NCI-H748 treated with DMSO at 0.1 percent for 48 hours (cell line): Measurements from ENCODE around the gene ZSCAN23.
"Not testable (repeated sequence)": the region's sequence is repeated elsewhere in the genome, so short reads cannot be mapped to it uniquely, and the experiment has no call there.

Source experiments
- DNase-seq: peaks from one replicate; lab custom pipeline; 2025; lab: John Stamatoyannopoulos, UW

ZSCAN23 gene

DNA sequence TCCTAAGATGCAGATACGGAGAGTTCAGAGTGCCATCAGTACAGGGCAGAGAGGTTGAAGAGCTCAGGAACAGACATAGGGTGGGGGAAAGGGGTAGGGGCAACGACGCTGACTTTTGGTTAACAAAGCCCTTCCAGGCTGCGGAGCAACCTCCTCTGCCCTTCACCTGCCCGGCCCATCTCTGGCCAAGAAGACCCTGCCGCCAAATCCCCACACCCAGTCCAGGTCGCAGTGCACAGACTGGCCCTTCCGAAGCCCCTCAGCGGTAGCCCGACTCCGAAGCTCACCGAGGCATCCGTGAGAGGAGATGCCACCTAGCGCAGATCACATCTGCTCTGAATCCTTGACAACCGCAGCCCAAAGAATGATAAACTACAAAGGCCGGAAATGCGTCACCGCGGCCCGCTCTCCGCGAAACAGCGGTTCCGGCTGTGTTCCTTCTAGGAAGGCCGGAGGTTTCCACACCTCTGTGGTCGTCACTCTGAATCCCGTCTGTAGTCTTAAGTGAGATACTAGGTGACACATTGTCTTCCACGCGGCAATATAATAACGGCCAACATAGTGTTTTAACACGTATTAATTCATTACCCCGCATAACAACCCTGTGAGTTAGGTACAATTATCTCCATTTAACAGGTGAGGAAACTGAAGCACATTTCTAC, at the start of gene ZSCAN23:
Gene ZSCAN23 (minus strand): TSS at position 380 of the 662 bp plus-strand sequence. CDS start 7,225 bp downstream, outside the sequence.
- peak; percentile 94 for DNase-seq

DNA sequence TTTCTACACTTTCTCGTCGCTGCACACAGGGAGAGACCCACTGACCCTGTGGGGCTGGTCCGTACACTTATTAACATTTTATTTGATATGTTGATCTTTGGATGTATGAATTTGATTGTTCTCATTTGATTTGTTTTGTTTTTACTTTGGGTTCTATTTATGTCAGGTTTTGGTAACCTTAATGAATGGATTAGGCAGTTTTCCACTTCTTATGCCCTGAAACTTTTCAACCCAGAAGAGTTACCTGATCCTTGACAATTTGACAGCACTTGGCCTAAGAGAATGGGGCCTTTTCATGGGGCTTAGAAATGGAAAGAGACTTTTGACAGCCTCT, 48.7 kb upstream of the ZSCAN23 start:
- no peak for DNase-seq

DNA sequence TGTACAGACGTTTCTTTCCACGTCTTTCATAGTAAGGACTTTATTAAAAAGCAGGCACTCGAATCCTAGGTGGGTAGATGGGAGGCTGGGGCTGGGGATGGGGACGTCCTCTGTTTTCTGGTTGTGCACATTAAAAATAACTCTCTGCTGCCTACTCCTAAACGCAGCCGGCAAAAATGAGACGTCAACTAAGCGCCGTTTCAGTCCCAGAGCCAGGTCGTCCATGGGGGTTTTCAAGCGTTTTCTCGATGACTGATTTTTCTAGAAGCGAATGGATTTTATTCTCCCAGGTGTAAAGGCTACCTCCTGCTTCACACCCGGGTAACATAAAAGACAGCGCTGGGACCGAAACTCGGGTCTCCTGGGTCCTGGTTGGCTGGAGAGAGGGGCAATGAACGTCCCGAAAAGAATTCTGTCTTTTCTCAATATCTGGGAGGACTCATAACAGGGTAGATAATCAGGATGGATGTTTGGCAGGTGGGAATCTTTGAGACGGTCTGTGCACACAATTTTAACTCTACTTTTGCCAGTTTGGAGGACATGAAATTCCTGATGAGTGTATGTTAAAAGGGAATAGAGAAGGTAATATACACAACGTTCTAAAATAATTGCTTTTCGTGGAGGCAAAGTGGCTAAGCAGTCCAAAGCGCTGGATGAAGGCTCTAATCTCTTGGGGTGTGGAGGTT, 47.1 kb upstream of the ZSCAN23 start:
- no peak for DNase-seq

DNA sequence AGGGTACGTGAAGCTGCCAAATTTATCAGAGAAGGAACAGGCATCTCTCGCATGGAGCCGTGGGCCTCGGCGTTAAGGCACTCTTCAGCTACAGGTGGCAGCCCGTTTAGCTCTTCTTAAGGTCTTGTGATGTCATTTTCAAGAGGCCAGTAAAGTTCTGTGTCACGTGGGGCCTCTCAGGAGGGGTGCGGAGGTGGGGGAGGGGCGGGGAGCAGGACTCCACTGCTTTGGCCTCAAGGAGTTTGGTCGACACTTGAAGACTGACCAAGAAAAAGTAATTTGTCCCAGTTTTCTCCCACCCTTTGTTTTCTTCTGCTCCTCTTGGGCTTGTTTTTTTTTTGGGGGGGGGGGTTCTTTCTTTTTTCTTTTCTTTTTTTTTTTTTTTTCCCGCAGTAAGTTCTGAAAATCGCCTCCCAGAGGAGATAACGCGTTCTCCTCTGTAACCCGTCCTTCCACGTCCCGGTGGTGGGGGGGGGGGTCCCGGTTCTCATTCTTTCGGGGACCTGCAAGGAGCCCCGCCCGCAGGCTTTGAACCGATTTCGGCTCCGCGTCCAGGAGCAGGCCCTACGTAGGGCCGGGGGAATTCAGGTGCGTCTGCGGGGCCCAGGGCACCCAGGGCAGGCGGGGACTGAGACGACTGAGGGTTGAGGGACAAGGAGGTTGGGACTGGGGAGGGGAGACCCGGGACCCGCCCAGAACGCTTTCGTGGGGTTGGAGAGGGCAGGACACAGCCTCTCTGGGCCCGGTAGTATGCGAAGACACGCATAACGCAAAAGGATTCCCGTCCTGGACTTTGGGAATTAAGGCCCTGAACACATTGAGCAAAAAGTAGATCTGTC, 46.3 kb upstream of the ZSCAN23 start:
- DNase-seq: no peak

DNA sequence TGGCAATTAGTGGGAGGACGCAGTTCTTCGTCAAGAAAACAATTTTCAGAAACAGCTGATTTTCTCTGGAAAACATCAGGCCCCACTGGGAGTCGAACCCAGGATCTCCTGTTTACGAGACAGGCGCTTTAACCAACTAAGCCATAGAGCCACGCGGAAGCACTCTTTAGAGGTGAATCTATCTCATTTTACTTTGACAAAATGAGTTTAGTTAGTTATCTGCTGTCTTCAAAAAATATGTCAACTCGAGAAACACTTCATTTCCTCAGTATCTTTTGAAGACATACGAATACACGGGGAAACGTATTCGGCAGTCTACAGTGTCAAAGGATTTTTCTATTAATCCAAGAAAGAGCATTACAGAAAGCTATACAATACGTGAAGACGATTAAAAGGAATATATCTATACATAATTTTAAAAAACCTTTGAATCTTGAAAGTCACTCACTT, 45.6 kb upstream of the ZSCAN23 start:
- no peak for DNase-seq

DNA sequence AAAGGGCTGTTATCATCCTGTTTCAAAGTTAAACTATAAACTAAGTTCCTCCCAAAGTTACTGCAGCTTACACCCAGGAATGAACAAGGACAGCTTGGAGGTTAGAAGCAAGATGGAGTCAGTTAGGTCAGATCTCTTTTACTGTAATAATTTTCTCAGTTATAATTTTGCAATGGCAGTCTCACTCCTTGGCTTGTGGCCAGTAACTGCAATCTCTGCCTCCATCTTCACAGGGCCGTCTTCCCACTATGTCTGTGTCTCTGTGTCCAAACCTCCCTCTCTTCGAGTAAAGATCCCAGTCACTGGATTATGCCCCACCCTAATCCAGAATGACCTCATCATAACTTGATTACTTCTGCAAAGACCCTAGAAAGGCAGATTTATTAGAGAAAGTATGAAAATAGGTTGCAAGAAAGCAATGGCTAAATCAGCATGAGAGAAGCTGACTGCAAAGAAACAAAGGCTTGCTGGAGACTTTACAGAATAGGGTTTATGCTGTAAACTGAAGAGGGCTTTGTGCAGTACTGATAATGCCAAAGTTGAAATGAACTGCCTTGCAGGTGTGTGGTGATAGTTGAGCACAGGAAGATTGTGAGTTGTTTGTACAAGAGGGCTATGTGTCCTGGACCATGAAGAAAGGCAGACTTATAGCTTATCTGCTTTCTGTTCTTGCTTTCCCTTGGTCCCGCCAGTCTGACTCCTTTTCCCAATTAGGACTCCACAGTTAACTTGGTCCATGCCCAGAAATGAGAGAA, 43.9 kb upstream of the ZSCAN23 start:
- DNase-seq: no peak

- DNase-seq: no peak
Observed at GRCh38 chr6:28486533-28486932, 43.2 kb upstream of the ZSCAN23 start.

DNA sequence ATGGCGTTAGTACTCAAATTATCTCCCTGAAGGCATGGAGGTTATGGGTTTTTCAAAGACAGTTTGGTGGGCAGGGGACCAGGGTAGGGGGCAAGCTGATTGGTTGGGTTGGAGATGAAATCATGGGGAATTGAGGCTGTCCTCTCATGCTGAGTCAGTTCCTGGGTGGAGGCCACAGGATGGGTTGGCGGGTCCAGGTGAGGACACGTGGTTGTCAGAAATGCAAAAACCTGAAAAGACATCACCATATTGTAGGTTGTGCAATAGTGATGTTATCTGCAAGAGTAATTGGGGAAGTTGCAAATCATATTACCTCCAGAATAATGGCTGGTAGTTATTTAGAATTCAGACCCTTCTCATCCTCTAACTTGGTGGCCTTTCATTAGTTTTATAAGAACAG, 42.2 kb upstream of the ZSCAN23 start:
- no peak for DNase-seq

DNA sequence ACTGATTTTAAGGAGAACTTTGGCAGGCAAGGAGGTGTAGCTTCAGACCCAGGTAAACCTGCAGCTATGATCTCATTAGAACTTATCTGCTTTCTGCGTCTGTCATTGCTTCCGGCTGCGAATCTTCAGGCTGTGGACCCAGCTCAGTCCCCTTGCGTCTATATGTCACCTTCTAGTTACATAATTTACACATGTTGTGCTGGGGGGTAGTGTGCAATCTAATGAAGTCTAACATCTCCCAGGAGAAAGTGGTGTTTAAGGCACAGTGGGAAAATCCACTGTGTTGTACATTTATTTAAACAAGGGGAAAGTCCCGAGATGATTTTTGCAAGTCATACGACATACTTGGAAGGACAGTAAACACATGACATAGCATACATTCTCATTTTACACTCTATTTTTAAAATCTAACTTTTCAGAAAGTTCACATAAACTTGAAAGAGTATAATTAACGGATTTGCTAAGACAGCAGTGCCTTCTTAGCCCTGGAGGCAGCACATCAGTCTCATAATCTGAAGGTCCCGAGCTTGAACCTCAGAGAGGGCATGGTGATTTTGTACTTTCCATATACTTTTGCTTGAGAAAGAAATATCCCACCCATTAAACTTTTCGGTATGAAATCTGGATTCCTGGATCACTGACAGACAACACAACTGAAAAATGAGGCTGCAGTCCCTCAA, 37.1 kb upstream of the ZSCAN23 start:
- DNase-seq: peak; percentile 5

- no peak for DNase-seq
Observed at GRCh38 chr6:28478518-28478917, 35.2 kb upstream of the ZSCAN23 start.

GRCh38 chr6:28474441-28475219, 31.3 kb upstream of the ZSCAN23 start:
- peak; percentile 71 for DNase-seq

GRCh38 chr6:28469153-28469745, 26.0 kb upstream of the ZSCAN23 start:
- not testable (repeated sequence) for DNase-seq

GRCh38 chr6:28468056-28468455, 24.8 kb upstream of the ZSCAN23 start:
- no peak for DNase-seq

- no peak for DNase-seq
Observed at GRCh38 chr6:28462401-28462800, 19.1 kb upstream of the ZSCAN23 start.

- no peak for DNase-seq
Observed at GRCh38 chr6:28458568-28458967, 15.3 kb upstream of the ZSCAN23 start.

GRCh38 chr6:28449056-28449455, 5.8 kb upstream of the ZSCAN23 start:
- no peak for DNase-seq

GRCh38 chr6:28447512-28447906, 4.2 kb upstream of the ZSCAN23 start:
- DNase-seq: not testable (repeated sequence)

DNA sequence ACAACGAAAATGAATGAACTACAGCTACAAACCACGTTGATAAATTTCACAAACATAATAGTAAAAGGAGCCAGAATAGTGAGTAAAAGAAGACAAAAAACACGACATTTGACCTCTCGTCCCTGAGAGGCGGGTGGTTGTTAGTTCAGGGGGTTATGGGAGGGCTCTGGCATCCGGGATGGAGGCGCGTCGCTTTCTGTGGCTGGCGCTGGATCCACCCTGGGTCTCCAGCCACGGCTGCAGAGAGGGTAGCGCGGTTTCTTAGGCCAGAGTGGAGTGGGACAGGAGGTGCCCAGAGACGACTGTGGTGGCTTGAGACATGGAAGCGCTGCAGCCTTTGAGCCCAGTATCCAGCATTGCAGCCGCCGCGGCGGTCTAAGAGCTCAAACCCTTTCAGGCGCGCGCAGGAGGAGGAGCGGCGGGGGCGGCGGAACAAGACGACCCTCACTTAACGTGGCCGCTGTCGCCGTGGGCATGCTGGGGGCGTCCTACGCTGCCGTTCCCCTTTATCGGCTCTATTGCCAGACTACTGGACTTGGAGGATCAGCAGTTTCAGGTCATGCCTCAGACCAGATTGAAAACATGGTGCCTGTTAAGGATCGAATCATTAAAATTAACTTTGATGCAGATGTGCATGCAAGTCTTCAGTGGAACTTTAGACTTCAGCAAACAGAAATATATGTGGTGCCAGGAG, 3.7 kb upstream of the ZSCAN23 start:
- DNase-seq: no peak

- not testable (repeated sequence) for DNase-seq
Observed at GRCh38 chr6:28444759-28445158, 1.5 kb upstream of the ZSCAN23 start.

DNA sequence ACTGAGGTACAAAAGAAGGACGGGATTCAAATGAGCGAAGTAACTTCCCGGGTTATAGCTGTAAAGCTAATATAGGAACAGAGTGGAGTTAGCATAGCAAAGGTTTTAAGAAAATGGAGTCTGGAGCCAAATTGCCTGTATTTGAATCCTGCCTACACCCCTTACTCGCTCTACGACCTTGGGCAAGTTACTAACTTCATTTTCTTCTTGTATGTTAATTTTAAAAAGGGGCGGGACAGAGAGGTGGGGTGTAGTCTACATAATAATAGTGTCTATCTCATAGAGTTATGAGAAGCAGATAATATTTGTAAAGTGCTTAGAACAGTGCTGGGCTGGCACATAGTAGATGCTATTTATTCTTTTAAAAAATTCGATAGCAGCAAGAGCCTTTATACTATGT, 705 bp downstream of the ZSCAN23 start:
- DNase-seq: no peak
